IPS-11a (cell line): ENCODE results near the gene PGC.

Experiments used
- H3K4me3 ChIP-seq: one replicate; pipeline ENCODE4 v1.5.1; 2013; ENCODE audit warnings: low read depth, low read length, control low read depth

The PGC gene

DNA sequence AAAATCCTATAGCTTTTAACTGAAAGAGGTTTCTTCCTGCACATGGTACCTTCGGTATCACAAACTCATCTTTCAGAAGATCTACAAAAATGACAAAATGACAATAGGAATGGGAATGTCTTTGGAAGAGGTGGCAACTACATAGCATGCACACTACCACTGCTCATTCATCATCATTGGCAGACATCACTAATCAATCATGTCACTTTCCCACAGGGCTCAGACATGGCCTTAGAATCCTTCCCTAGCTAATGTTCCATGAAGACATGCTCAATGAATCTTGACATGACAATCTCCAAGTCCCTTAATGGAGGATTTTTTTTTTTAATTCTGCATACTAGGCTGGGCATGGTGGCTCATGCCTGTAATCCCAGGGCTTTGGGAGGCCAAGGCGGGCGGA, 3.2 kb upstream of the PGC start:
- no peak overlapping the region for H3K4me3 ChIP-seq

DNA sequence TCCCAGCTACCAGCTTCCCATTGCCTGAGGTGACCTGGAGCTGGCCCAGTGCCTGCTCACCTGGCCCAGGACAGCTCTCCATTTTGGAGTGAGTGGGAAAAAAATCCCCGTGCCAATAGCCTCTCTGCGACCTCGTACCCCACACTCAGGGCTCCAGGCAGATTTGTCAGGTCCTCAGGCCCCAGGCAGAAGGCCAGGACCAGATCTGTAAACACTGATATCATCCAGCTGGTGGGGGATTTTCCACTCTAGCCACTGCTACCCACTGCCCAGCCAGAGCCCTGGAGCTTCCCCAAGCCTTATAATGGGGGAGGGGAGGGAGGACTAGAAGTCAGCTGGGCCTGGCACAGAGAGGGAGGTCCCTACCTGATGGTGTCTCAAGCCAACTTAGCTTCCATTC, 1.3 kb upstream of the PGC start:
- H3K4me3 ChIP-seq, result no peak overlapping the region

DNA sequence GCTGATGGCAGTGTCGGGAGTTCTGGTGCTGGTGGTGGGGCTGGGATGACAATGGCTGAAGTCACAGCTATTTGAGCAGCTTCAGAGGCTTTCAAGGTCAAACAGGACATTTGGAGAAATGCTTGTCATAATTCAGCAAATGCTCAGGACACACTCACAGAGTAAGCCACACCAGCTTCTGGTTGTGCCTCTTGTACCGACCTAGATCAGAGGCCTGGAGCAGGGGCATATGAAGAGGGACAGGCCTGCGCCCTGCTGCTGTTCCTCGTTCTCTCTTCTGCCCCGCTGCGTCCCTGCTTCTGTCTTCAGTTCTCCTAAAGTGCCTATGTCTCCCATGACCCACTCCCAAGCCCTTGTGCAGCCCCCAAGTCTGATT, 893 bp upstream of the PGC start:
- H3K4me3 ChIP-seq, result no peak overlapping the region

DNA sequence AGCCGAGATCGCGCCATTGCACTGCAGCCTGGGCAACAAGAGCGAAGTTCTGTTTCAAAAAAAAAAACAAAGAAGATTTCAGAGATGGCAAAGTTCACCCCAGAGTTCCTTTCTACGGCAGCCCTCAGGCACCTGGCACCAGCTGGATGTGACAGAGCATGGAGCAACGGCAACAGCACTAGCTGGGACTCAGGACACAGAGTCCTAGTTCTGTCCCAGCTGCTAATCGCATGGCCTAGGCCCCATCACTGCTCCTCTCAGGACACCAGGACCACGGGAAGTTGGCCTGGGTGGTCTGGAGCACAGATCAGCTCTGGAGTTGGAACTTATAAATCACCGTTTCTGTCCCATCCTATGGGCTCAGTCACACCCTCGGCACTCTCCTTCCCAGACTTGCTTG, 1.1 kb downstream of the PGC start:
- H3K4me3 ChIP-seq, result no peak overlapping the region

DNA sequence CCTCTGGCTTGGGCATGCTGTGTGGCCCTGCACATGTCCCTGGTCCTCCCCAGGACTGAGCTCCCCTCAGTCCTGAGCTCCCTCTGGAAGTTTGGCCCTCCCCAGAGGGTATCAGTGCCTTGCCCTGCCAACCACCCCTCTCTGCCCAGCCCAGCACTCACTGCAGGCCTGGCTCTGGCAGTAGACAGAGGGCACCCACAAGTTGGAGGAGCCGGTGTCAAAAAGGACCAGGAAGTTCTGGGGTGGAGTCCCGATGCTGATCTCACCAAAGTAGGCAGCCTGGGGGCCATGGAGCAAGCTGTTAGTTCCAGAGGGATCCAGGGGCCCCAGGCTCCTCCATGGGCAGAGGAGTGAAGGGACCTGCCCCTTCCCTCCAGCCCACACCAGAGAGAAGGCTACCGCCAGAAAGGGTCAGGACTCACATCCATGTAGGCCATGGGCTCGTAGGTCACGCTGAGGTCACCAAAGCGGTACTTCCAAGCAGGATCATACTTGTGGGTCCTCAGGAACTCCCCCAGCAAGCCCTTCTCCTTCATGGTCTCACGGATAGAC, 2.9 kb downstream of the PGC start:
- no peak overlapping the region for H3K4me3 ChIP-seq

DNA sequence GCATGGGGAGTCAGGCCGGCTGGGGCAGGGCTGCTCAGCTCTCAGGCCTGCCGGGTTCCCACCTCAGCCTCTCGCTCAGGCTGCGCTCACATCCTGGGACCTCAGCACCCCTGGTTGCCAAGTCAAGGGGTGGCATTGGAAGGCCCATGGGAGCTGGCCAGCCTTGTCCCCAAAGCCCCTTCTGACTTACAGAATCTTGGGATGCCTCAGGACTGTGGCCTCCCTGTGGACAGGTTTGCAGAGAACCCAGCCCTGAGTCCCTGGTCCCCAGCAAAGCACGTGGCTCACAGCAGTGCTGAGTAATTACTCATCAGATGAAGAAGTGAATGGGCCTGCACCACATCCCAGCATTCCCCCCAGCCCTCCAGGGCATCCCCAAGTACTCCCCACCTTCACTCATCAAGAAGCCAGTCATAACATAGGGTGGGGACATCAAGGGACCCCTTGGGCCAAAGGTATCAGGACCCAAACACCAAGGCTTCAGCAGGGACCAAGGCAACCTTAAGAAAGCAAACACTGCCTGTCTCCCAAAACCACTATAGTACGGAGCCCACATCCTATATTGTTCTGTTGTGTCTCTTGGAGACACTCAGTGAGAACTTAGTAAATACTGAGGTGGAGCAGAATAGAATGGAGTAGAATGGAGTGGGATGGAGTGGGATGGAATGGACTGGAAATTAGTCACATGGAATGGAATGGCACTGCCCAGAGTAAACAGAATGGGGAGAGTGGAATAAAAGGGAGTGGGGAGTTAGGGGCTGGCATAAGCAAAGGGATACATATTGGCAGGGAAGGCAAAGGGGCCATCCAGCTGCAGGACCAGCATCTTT, 3.6 kb downstream of the PGC start:
- H3K4me3 ChIP-seq, result no peak overlapping the region

DNA sequence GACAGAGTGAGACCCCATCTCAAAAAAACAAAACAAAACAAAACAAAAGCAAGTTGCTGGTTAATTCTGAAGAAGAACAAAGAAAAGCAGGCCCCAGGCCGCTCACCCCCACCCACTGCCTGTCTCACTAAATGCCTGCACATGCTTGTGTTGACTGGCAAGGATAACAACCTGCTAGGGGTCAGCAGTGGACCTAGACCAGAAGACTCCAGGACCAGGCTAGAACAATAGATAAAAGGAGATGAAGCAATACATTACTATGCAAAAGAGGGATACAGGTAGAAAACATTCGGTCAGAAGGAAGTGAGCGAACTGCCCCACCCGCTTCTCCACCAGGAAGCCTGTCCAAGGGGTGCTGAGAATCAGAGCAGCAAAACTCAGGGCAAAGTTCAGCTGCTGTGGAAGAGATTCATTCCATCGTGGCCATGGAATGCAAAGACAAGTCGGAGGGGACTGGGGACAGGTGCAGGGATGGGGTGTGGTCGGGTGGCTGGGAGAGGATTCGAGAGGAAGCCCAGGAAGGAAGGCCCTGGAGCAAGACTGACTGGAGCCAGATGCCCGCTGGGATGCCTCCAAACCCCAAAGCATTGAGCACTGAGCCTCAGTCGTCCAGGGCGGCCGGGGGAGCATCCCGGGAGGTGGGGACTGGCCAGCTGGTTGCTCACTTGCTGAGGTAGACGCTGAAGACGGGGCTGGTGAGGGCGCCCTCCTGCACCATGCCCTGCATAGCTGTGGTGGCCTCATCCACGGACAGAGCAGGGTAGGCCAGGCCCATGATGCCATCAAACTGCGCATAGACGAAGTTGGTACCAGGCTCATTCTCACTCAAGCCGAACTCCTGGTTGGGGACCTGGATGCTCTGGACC, 5.3 kb downstream of the PGC start:
- no peak overlapping the region for H3K4me3 ChIP-seq

DNA sequence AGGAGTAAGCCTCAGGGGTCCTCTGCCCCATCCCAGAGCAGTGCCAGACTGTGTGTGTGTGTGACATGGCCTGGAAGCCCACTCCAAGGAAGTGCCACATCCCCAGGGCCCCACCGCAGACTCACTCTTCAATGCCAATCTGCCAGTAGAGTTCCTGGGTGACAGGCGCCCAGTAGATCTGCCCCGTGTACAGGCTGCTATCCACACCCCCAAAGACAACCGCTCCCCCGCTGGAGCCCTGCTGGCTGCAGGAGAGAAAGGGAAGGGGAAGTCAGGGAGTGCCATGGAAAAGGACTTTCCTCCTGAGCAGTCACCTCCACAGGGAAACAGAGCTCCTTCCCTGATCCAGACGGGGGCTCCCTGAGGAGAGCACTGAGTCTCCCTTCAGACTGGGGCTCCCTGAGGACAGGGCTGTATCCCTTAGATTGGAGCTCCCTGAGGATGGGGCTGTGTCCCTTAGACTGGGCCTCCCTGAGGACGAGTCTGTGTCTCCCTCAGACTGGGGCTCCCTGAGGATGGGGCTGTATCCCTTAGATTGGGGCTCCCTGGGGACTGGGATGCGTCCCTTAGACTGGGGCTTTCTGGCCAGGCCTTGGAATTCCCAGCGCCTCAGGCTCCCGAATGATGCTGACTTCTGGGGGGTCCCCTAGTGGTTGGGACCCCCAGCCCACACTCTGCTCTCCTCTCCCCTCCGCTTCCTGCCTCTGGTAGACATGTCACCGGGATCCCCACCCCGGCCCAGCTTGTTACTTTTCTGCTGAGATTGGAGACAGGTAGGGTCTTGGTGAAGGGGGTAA, 6.6 kb downstream of the PGC start:
- H3K4me3 ChIP-seq, result no peak overlapping the region

DNA sequence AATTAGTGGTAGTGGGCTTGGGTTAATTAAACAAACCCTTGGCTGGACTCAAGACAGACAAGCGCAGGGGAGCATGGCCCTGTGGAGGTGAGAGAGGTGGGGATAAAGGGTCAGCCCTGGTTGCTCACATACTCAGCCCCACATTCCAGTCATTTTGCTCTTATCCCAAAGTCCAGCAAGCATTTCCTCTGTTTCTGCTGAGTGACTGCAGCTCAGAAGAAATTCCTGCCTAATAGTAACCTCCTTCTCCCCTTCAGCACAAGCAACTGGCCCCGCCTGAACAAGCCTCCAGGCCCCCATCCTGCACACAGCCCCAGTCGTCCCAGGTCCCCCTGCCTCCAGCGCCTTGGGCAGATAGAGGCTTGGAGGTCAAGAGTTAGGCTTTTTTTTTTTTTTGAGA, 8.2 kb downstream of the PGC start:
- H3K4me3 ChIP-seq, result no peak overlapping the region

DNA sequence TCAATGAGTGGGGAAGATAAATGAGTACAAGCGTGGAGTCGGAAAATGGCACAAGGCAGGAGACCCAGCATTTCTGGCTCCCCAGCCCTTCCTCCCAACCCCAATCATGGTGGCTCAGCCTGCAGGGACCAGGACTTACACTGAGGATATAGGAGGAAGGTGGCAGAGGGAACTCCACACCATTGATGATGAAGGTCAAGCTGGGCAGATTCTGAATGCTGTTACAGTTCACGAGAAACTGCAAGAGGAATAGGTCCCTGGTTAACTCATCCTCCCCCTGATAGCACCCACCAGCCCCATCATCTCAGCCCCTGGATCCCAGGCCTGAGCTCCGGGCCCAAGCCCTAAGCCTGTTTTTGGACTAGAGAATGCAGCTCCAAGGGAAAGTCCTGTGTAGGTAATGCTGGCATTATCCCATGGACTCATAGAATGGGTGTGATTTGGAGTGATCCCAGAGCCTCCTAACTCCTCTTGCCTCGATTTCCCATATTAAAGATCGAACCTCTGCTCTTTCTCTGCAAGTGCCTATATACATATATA, 9.5 kb downstream of the PGC start:
- no peak overlapping the region for H3K4me3 ChIP-seq

DNA sequence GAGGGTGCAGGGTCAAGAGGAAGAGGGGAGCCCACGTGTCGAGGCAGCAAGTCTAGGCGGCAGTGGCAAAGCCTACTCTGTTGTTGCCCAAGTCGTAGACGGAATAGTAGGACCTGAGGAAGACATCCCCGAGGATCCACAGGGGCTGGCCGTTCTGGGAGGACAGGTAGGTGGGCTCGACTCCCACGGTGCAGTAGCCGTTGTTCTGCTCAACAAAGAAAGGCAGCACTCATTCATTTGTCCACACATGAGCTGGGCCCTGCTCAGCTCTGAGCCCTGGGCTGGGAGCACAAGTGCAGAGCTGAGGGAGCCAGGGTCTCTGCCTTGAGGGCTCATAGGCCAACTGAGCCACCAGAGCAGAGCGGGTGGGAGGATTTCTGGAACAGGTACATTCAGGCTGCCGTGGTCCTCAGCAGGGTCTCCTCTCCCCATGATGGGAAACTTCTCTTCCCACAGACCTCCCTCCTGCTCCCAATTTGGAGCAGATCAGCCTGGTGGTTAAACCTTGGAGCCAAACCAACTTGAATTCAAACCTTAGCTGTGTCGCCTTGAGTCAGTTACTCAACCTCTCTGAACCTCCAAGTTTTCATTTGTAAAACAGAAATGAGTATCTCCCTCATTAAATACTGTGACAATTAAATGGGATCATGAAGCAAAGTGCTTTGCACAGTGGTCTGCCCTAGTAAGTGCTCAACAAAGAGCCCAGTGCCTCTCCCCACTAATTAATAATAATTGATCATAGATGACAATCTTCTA, 10.2 kb downstream of the PGC start:
- no peak overlapping the region for H3K4me3 ChIP-seq

DNA sequence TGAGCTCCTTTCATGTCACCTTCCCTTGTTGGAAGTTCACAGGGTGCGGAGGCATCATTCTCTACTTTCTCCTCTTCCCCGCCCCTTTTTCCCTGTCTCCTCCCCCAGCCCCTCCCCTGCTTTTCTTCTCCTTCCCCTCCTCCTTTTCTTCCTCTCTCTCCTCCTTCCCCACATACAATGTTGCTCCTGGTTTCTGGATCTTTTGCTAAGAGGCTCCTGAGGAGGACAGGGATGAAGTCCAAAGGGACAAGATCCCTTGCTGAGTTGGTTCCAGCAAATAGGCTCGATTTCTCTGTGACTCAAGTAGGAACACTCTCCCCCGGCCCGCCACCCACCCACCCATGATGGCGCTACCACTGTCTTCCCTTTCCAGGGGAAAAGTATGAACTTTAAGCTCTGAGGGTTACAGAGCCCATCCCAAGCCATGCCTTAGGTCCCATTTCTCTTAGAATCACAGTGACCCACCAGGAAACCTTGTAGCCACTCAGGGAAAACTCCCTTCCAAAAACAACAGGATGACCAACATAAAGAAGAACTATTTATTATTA, 10.9 kb downstream of the PGC start:
- no peak overlapping the region for H3K4me3 ChIP-seq

DNA sequence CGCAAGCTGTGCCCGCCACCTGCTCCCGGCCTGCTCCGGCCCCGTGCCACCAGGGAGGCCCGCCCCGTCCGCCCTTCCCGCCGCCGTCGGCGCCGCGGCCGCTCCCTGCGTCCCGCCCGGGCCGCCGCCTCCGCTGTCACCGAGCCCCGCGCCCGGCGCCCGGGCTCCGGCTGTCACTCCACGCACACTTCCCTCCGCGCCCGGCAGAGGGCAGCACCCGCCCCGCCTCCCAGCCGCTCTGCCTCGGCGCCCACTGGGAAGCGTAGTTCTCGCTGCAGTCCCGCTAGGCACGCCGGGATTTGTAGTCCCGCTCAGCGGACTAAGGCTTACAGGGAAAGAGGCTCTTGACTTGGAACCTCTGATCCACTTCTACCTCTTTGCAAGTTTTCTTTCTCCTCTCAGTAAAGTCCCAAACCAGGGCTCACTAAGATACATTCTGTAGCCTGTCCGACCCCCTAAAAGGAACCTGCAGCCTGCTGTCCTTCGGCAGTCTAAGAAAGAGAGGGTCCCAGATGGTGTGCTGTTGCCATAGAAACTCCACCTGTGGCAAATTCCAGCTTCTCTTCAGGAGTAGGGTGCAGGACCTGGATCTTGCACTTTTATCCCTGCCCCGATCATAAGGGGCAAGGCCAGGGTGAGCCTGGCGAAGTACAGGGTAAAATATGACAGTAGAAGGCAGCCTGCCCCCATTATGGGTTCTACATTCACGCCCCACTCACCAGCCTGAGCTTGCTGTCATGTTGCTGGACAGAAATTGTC, 11.6 kb downstream of the PGC start, which contains the start of gene TFEB:
TSS of gene TFEB (minus strand) at position 182 of the 759 bp plus-strand sequence. CDS start 44,395 bp downstream, outside the sequence.
- H3K4me3 ChIP-seq, result peak within 1 kb of the TSS; percentile 41

DNA sequence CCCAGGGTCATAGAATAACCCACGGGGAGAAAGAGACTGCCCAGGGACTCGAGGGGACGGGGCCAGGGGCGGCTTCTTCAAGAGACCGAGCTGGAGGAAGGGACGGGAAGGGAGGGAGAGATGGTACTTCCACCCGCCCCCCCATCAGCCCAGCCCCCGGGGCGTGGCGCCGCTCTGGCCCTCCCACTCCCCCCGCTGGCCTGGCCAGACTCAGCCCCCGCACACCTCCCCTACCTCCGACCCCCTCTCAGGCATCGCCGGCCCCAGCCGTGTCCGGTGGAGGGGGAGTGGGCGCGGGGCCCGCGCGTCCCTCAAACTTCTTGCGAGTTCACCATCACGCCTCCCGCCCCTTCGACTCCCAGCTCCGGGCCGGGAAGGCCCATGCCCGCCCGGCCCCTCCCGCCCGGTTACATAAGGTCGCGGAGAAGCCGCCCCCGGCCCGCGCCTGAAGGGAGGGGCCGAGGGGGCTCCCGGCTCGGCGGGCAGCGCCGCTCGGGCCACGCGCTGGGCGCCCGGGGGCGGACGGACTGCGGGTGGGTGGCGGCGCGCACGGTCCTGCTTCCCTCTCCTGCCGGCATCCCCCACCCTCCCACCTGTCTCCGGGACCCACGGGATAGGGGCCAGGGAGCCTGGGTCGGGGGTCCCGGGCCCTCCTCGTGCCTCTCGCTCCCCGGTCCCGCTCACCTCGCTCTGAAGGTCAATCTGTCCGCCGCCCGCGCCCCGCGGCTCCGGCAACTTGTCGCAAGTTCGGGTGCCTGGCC, 12.4 kb downstream of the PGC start:
- peak overlapping the region; percentile 41 for H3K4me3 ChIP-seq

DNA sequence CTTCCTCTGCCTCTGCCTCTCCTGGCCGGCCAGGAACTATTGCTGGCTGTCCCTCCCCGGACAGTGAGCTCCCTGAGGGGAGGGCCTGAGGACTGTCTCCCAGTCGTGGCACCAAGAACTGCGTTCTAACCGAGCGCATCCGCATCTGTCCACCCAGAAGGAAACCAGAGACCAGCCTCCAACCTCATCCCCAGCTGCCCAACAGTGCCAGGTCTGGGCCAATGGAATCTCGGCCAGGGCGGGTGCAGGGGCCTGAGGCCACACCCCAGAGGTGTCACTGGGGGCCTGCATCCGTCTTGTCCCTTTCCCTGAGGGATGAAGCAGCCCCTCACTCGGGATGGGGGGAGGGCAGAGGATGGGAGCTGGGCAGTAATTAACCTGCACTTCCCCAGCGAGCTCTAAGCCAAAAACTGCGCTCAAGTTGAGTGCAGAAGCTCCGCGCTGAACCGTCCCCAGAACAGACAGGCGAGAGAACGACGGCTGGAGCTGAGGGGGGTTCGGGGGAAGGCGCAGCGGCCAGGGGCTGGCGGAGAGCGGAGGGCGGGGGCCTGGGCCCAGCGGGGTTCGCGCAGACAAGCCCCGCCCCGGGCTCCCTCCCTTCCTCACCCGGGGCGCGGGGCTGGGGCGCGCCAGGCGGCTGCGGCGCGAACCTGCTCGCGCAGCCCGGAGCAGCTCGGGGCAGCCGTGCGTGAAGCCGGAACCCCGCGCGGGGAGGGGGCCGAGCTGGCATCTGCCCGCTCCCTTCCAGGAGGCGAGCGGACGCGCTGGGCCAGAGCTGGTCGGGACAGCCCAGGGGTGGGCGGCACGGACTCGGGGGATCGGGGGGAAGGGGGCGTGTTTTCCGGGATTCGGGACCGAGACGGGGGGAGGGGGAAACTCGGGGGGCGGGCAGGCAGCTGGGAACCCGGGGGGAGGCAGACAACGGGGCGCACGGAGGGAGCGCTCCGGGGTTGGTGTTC, 13.2 kb downstream of the PGC start:
- H3K4me3 ChIP-seq, result peak overlapping the region; percentile 41

DNA sequence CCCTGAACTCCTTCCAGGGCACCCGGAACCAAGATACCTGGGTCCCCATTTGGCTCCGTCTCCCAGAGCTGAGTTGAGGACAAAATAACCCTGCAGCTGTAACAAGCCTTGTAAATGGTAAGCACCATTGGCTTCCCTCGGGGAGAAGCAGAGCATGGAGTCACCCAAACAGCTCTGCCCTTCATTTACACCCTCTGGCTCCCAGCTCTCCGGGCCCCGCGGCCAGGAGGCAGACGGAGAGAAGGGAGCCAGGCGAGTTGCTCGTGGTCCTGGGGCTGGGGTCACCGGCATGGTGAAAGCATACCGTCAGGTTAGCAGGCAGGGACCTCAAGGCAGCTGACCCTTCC, 13.9 kb downstream of the PGC start:
- peak overlapping the region; percentile 28 for H3K4me3 ChIP-seq
